Measurements from ENCODE around the gene POLR2M.

- no peak for TF ChIP-seq CTCF (IDR thresholded peaks at IDR 0.05; ENCODE audit: low read depth, low read length, poor library complexity, severe bottlenecking)
- no peak for TF ChIP-seq EZH2phosphoT487 (IDR thresholded peaks at IDR 0.05; ENCODE audit: borderline replicate concordance, low read length)
Measured at GRCh38 chr15:57685306-57686095, 21.0 kb upstream of the POLR2M start.

All from DOHH2 (cell line).